HepG2 (cell line): ENCODE measurements around the gene CYP2A7. TPM values are rescaled to one million over a fixed set of nuclear protein-coding genes. Genes with fewer than 3 reads are reported as not detected.

Experiments used
- AKNA ChIP-seq: sonication (generic); formaldehyde crosslinking; IDR thresholded peaks from 2 replicates; pipeline ENCODE4 v1.4.0; 2020; ENCODE audit warnings: missing genetic modification reagents, borderline replicate concordance
- CREBL2 ChIP-seq: sonication (generic); formaldehyde crosslinking; IDR thresholded peaks from 2 replicates; pipeline ENCODE4 v1.8.1; 2023; ENCODE audit warnings: missing genetic modification reagents, mild to moderate bottlenecking, borderline replicate concordance
- DNMT1 ChIP-seq: sonication (generic); formaldehyde crosslinking; IDR thresholded peaks from 2 replicates; pipeline ENCODE4 v1.5.1; 2020; ENCODE audit warnings: mild to moderate bottlenecking, missing genetic modification reagents
- DPF2 ChIP-seq: sonication (generic); formaldehyde crosslinking; IDR thresholded peaks from 2 replicates; pipeline ENCODE4 v1.4.0; 2020; ENCODE audit warnings: mild to moderate bottlenecking, low read depth, missing genetic modification reagents, borderline replicate concordance
- DR1 ChIP-seq: sonication (generic); formaldehyde crosslinking; IDR thresholded peaks from 2 replicates; pipeline ENCODE4 v1.8.0; 2021; ENCODE audit warnings: mild to moderate bottlenecking, missing genetic modification reagents, inconsistent platforms
- ELF4 ChIP-seq: sonication (generic); formaldehyde crosslinking; IDR thresholded peaks from 2 replicates; pipeline ENCODE4 v1.5.0; 2020; ENCODE audit warnings: missing genetic modification reagents, mild to moderate bottlenecking, moderate library complexity, borderline replicate concordance
- FOXC1 ChIP-seq: sonication (generic); formaldehyde crosslinking; IDR thresholded peaks from 2 replicates; pipeline ENCODE4 v1.8.0; 2022; ENCODE audit warnings: mild to moderate bottlenecking, missing genetic modification reagents, borderline replicate concordance
- FUBP1 ChIP-seq: sonication (generic); formaldehyde crosslinking; IDR thresholded peaks from 2 replicates; pipeline ENCODE4 v1.5.1; 2020; ENCODE audit warnings: missing genetic modification reagents, mild to moderate bottlenecking, borderline replicate concordance
- HNF4G ChIP-seq, 2 experiments: sonication (generic) in 1 of 2; formaldehyde crosslinking in 1 of 2; IDR thresholded peaks; 2 replicates each; pipeline versions ENCODE4 v1.4.0 to v1.6.1; 2011 to 2020; ENCODE audit warnings: borderline replicate concordance in 2 of 2, low read depth in 2 of 2, mild to moderate bottlenecking in 2 of 2, low read length in 1 of 2, missing genetic modification reagents in 1 of 2, moderate library complexity in 1 of 2
- JUNB ChIP-seq: sonication (generic); formaldehyde crosslinking; IDR thresholded peaks from 2 replicates; pipeline ENCODE4 v1.8.0; 2022; ENCODE audit warnings: missing genetic modification reagents, mild to moderate bottlenecking, borderline replicate concordance
- RBFOX2 ChIP-seq: fragments of 200-400 bp; formaldehyde crosslinking; IDR thresholded peaks from 2 replicates; pipeline ENCODE4 v1.6.1; 2017; ENCODE audit warnings: low read depth, mild to moderate bottlenecking, low read length
- TAF1 ChIP-seq: sonication (generic); formaldehyde crosslinking; IDR thresholded peaks from 2 replicates; pipeline ENCODE4 v1.4.0; 2020; ENCODE audit warnings: missing genetic modification reagents
- THYN1 ChIP-seq: sonication (generic); formaldehyde crosslinking; IDR thresholded peaks from 2 replicates; pipeline ENCODE4 v1.8.1; 2023; ENCODE audit warnings: low read depth, mild to moderate bottlenecking, moderate library complexity, missing genetic modification reagents, borderline replicate concordance
- YY1 ChIP-seq: IDR thresholded peaks from 2 replicates; pipeline ENCODE4 v1.6.1; 2011; ENCODE audit warnings: low read length, low read depth, moderate library complexity, mild to moderate bottlenecking; ENCODE audit not compliant: insufficient read depth, insufficient replicate concordance
- ZBTB39 ChIP-seq: sonication (generic); formaldehyde crosslinking; IDR thresholded peaks from 2 replicates; pipeline ENCODE4 v1.5.0; 2020; ENCODE audit warnings: missing genetic modification reagents
- ZFP37 ChIP-seq: sonication (generic); formaldehyde crosslinking; IDR thresholded peaks from 2 replicates; pipeline ENCODE4 v1.4.0; 2020; ENCODE audit warnings: missing genetic modification reagents, borderline replicate concordance
- ZSCAN22 ChIP-seq: sonication (generic); formaldehyde crosslinking; IDR thresholded peaks from 2 replicates; pipeline ENCODE4 v1.4.0; 2020; ENCODE audit warnings: mild to moderate bottlenecking, missing genetic modification reagents
- polyA plus RNA-seq, 8 experiments: library from polyadenylated mRNA; depleted of rRNA in 3 of 8; stranded (reverse) in 7 of 8; unstranded in 1 of 8; fragments of >200 nt; fragmentation: Illumina TruSeq in 4 of 8; extraction: Trizol in 4 of 8; gene quantifications; 2 replicates each; pipeline versions ENCODE4 v1.2.1 to v1.2.3, GENCODE V29; 2011 to 2016; ENCODE audit warnings: low read depth in 4 of 8, missing spikeins in 1 of 8, mixed read lengths in 1 of 8; ENCODE audit not compliant: insufficient read depth in 1 of 8
- total RNA-seq, 5 experiments: library from RNA; depleted of rRNA; stranded (reverse); fragments of >200 nt; fragmentation: Illumina TruSeq; extraction: Trizol; gene quantifications; 2 replicates each; pipeline ENCODE4 v1.2.3, GENCODE V29; 2016; ENCODE audit warnings: low read depth in 1 of 5

Gene CYP2A7
- total and polyA plus RNA-seq, 2 of the 13 experiments (the other 11 are each of a cell fraction or from before 2014, with no cell fraction given), result not detected

- TF ChIP-seq AKNA (no peak), FUBP1 (no peak), RBFOX2 (no peak), DR1 (CRISPR knock-in tag) (no peak), ELF4 (CRISPR knock-in tag) (no peak), DNMT1 (CRISPR knock-in tag) (no peak), FOXC1 (no peak; the same call in 1 of the 2 replicates), ZBTB39 (CRISPR knock-in tag) (no peak), ZFP37 (CRISPR knock-in tag) (no peak), THYN1 (CRISPR knock-in tag) (no peak), CREBL2 (CRISPR knock-in tag) (no peak), DPF2 (CRISPR knock-in tag) (peak; percentile 49; the same call in 1 of the 2 replicates), HNF4G (IDR thresholded peaks at IDR 0.05; ENCODE audit: borderline replicate concordance, low read depth, low read length) (0 out of 2 replicates have a peak, but pooled peaks have one; percentile 23), HNF4G (CRISPR knock-in tag; IDR thresholded peaks at IDR 0.05; ENCODE audit: borderline replicate concordance, low read depth) (peak; percentile 20), TAF1 (CRISPR knock-in tag) (no peak), YY1 (no peak), ZSCAN22 (CRISPR knock-in tag) (0 out of 2 replicates have a peak, but pooled peaks have one; percentile 71), JUNB (peak; percentile 98)
These were observed 39.2 kb upstream of the CYP2A7 start (continued) for GRCh38 chr19:40921005-40921897.
